Measurements from ENCODE around the gene TARDBP.
"Not testable (repeated sequence)": the region's sequence is repeated elsewhere in the genome, so short reads cannot be mapped to it uniquely, and the experiment has no call there.

Gene TARDBP

DNA sequence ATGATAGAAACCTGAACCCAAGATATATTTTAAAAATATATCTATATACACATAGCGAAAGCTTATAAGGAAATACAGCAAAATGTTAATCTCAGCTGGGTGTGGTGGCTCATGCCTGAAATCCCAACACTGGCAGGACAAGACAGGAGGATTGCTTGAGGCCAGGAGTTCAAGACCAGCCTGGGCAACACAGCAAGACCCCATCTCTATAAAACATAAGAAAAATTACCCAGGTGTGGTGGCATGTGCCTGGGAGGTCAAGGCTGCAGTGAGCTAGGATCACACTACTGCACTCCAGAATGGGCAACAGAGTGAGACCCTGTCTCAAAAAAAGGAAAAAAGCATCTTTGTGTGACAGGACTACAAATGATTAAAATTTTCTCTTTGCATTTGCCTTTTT lies 53.3 kb downstream of the TARDBP start:
- Histone ChIP-seq H3K27ac (ENCODE audit: low read depth, low read length) (no peak overlapping the region), H3K27me3 (ENCODE audit: control insufficient read depth in 5 of 5, insufficient read depth in 4 of 5, low read length in 5 of 5) (no peaks in the 10 kb centered on the region), H3K9ac (ENCODE audit: low read length in 5 of 5) (no peak overlapping the region), H3K36me3 (ENCODE audit: control insufficient read depth in 5 of 5, insufficient read depth in 5 of 5, low read length in 5 of 5) (peaks cover 5 to 62% (median 60%) of the 10 kb centered on the region in 5 donors), H3K4me1 (ENCODE audit: control insufficient read depth in 5 of 5, insufficient read depth in 5 of 5, low read length in 5 of 5) (peaks cover 1 to 8% (median 6%) of the 10 kb centered on the region in 5 donors), H3K9me3 (ENCODE audit: control insufficient read depth in 5 of 5, low read length in 5 of 5) (peaks cover 0 to 5% (median 0%) of the 10 kb centered on the region in 5 donors), H3K4me3 (ENCODE audit: low read depth in 1 of 5, low read length in 5 of 5) (no peak overlapping the region)

DNA sequence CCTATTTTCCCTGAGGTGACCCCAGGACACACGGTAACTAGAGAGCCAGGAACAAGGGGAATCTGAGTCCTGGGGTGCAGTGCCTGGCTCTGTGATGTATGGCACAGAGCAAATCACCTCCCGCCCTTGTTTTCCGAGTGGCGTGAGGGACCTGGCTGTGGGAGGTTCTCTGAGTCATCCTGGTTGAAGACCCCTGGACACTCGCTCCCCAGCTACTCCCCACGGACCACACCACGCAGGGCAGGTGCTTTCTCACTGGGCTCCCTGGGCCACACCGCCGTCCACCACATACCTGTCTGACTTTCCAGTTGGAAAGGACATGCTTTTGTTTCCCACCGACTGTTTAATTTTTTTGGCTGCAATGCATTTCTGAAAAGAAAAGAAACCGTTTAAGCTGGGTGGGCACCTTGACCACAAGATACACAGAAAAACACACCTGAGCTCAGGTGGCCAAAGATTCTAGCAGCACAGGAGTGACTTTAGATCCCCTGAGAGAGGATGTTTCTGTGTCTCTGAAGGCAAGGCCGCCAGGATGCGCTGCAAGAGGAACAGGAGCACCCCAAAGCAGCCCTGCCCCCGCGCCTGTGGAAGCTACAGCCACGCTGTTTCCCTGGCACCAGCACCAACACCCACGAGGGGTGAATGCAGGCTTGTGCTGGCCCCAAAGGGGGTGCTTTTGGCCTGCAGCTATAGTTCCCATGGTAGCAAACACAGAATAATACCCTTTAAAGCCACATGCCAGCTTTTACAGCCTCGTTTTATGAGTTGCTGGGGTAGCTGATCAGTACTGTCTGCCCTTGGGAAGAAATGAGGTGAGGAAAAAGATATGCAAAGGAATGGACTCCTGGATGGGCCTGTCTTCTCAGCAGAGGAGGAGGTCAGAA lies 55.5 kb downstream of the TARDBP start:
- Histone ChIP-seq H3K27ac (ENCODE audit: low read depth, low read length) (no peak overlapping the region), H3K4me3 (ENCODE audit: low read depth in 1 of 5, low read length in 5 of 5) (no peak overlapping the region), H3K9me3 (ENCODE audit: control insufficient read depth in 5 of 5, low read length in 5 of 5) (peaks cover 0 to 5% (median 0%) of the 10 kb centered on the region in 5 donors)

DNA sequence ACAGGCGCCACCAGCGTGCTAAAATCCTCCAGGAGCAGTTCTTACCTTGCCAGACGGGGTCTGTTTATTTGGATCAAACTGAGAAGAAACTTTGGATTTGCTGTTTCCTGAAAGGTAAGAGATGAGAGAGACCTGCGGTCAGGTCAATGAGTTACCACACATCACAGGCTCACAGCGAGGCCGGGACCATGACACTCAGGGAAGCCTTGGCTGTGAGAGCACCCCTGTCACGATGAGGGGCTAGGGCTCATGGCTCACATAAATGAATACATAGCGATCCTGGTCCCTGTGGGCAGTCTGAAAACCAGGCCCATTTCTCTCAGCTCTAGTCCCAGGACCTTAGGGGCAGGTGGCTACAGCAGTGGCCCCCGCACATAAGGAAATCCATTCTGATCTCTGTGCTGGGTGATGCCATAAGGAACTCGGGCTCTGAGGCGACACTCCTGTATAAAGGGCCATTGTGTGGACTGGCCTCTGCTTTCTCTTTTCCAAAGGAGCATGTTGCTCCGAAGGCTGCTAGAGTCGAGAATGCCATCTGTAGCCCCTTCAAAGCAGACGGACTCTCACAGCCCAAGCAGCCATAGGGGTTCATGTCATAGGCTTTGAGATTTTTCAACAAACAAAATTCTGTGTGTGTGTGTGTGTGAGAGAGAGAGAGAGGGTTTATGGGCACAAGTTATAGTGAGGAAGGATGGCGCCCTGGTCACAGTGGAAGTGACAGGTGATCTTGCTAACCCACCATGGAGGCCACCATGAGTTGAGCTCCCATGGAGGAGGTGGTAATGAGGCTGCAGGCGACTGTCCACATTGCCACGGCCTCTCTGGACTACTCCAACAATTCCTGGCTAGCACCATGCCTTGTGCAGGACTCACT lies 56.4 kb downstream of the TARDBP start:
- H3K27ac ChIP-seq (ENCODE audit: low read depth, low read length), result no peak overlapping the region
- H3K27me3 ChIP-seq (ENCODE audit: control insufficient read depth in 5 of 5, insufficient read depth in 4 of 5, low read length in 5 of 5), result no peaks in the 10 kb centered on the region
- H3K9ac ChIP-seq (ENCODE audit: low read length in 5 of 5), result no peak overlapping the region
- H3K36me3 ChIP-seq (ENCODE audit: control insufficient read depth in 5 of 5, insufficient read depth in 5 of 5, low read length in 5 of 5), result peaks cover 9 to 85% (median 80%) of the 10 kb centered on the region in 5 donors
- no peaks in the 10 kb centered on the region for H3K4me1 ChIP-seq (ENCODE audit: control insufficient read depth in 5 of 5, insufficient read depth in 5 of 5, low read length in 5 of 5)
- peaks cover 0 to 5% (median 0%) of the 10 kb centered on the region in 5 donors for H3K9me3 ChIP-seq (ENCODE audit: control insufficient read depth in 5 of 5, low read length in 5 of 5)
- H3K4me3 ChIP-seq (ENCODE audit: low read depth in 1 of 5, low read length in 5 of 5), result no peak overlapping the region

More for the DNA sequence above, 55.5 kb downstream of the TARDBP start:
- no peaks in the 10 kb centered on the region for H3K4me1 ChIP-seq (ENCODE audit: control insufficient read depth in 5 of 5, insufficient read depth in 5 of 5, low read length in 5 of 5)
- H3K9ac ChIP-seq (ENCODE audit: low read length in 5 of 5), result no peak overlapping the region
- H3K27me3 ChIP-seq (ENCODE audit: control insufficient read depth in 5 of 5, insufficient read depth in 4 of 5, low read length in 5 of 5), result no peaks in the 10 kb centered on the region
- H3K36me3 ChIP-seq (ENCODE audit: control insufficient read depth in 5 of 5, insufficient read depth in 5 of 5, low read length in 5 of 5), result peaks cover 9 to 82% (median 80%) of the 10 kb centered on the region in 5 donors

DNA sequence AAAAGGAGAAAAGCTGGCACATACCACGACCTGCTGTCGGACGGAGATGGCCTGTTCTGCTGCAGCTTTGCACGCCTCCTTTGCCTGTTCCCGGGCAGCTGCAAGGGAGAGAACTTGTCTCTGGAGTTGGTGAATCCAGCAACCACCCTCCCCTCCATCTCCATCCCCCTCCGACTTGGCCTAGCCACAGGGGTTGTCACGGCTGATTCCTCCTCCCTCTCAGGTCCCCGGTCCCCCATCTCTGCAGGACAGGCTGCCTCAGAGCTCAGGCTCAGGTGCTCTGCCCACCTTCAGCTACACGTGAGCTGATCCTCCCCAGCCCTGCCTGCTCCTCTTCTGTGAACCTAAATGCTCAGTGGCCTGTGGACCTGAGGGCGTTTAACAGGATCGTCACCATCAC lies 58.4 kb downstream of the TARDBP start:
- H3K4me3 ChIP-seq (ENCODE audit: low read depth in 1 of 5, low read length in 5 of 5), result no peak overlapping the region
- no peak overlapping the region for H3K27ac ChIP-seq (ENCODE audit: low read depth, low read length)
- peak overlapping the region in 1 of 5 donors; percentile 47 for H3K9ac ChIP-seq (ENCODE audit: low read length in 5 of 5)
- H3K4me1 ChIP-seq (ENCODE audit: control insufficient read depth in 5 of 5, insufficient read depth in 5 of 5, low read length in 5 of 5), result no peaks in the 10 kb centered on the region
- H3K27me3 ChIP-seq (ENCODE audit: control insufficient read depth in 5 of 5, insufficient read depth in 4 of 5, low read length in 5 of 5), result no peaks in the 10 kb centered on the region
- peaks cover 10 to 94% (median 86%) of the 10 kb centered on the region in 5 donors for H3K36me3 ChIP-seq (ENCODE audit: control insufficient read depth in 5 of 5, insufficient read depth in 5 of 5, low read length in 5 of 5)
- H3K9me3 ChIP-seq (ENCODE audit: control insufficient read depth in 5 of 5, low read length in 5 of 5), result no peaks in the 10 kb centered on the region

DNA sequence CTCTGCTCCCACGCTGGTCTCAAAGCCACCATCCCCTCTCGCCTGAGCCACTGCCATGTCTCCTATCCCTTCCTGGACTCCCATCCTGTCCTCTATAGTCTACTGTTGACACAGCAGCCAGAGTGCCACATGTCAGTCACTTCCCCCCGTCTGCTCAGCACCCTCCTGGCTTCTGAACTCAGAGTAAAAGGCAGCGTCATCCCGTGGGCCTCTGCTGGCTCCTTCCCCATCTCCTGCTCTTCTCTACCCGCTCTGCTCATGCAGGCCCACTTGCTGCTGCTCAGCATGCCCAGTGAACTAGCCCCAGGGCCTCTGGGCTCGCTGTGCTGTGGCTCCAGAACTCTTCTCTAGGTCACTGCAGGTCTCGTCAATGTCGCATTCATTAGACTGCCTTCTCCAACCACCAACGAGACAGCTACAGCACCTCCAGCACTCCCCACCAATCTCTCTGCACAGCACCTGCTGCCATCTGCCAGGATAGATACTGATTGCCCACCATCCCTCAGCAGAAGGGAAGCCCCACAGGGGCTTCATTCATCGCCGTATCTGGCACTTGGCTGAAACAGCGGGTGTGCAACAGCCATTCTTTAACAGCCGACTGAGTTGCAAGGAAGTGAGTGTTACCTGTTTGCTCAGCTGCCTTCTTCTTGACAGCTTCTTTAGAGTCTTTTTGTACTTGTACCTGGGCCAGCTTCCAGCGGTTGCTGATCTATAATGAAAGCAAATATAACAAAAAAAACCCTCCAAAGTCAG lies 59.2 kb downstream of the TARDBP start:
- Histone ChIP-seq H3K4me1 (ENCODE audit: control insufficient read depth in 5 of 5, insufficient read depth in 5 of 5, low read length in 5 of 5) (no peaks in the 10 kb centered on the region), H3K9ac (ENCODE audit: low read length in 5 of 5) (no peak overlapping the region), H3K27ac (ENCODE audit: low read depth, low read length) (no peak overlapping the region), H3K4me3 (ENCODE audit: low read depth in 1 of 5, low read length in 5 of 5) (no peak overlapping the region), H3K27me3 (ENCODE audit: control insufficient read depth in 5 of 5, insufficient read depth in 4 of 5, low read length in 5 of 5) (no peaks in the 10 kb centered on the region), H3K36me3 (ENCODE audit: control insufficient read depth in 5 of 5, insufficient read depth in 5 of 5, low read length in 5 of 5) (peaks cover 10 to 95% (median 87%) of the 10 kb centered on the region in 5 donors), H3K9me3 (ENCODE audit: control insufficient read depth in 5 of 5, low read length in 5 of 5) (no peaks in the 10 kb centered on the region)

DNA sequence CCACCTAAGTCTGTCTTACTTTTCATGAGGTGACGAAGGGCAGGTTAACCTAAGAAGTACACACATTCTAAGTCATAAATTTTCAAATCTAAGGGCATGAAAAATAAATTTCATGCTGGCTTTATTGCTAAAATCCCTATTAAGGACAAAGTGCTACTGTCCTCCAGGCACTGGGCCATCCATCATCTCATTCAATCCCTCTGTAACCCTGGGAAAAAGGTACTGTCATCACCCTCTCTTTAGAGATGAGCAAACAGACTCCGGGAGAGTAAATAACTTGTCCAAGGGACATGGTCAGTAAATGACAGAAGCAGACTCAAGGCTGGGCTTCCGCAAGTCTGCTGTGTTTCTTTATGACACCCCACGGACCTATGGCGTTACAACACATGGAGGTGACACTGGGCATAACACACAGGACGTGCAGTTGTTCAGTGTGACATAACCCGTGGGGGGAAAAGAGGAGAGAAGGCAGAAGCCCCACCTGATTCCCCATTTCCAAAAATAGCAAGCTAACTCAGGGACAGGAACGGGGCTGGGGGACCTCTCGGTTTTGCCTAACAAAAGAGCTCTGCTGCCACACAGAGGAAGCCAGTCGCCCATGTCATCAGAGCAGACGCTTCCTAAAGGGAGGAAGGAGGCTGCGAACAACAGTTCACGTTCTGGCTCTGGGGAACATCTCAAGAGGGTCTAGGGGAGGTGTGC lies 59.9 kb downstream of the TARDBP start:
- H3K9ac ChIP-seq (ENCODE audit: low read length in 5 of 5), result no peak overlapping the region
- no peak overlapping the region for H3K27ac ChIP-seq (ENCODE audit: low read depth, low read length)
- no peaks in the 10 kb centered on the region for H3K27me3 ChIP-seq (ENCODE audit: control insufficient read depth in 5 of 5, insufficient read depth in 4 of 5, low read length in 5 of 5)
- H3K9me3 ChIP-seq (ENCODE audit: control insufficient read depth in 5 of 5, low read length in 5 of 5), result no peaks in the 10 kb centered on the region
- peaks cover 10 to 98% (median 92%) of the 10 kb centered on the region in 5 donors for H3K36me3 ChIP-seq (ENCODE audit: control insufficient read depth in 5 of 5, insufficient read depth in 5 of 5, low read length in 5 of 5)
- no peaks in the 10 kb centered on the region for H3K4me1 ChIP-seq (ENCODE audit: control insufficient read depth in 5 of 5, insufficient read depth in 5 of 5, low read length in 5 of 5)
- no peak overlapping the region for H3K4me3 ChIP-seq (ENCODE audit: low read depth in 1 of 5, low read length in 5 of 5)

DNA sequence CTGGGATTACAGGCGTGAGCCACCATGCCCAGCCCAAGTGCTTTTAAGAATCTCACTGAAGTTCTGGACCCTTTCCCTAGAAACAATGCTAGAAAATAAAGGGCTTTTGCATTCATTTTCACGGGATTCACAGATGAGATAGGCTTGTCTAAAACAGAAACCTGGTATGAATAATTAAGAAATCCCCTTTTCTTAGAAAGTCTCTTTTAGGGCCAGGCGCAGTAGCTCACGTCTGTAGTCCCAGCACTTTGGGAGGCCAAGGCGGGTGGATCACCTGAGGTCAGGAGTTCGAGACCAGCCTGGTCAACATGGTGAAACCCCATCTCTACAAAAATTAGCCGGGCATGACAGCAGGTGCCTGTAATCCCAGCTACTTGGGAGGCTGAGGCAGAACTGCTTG lies 60.9 kb downstream of the TARDBP start:
- not testable (repeated sequence) for H3K9ac ChIP-seq (ENCODE audit: low read length in 5 of 5); H3K27me3 ChIP-seq (ENCODE audit: control insufficient read depth in 5 of 5, insufficient read depth in 4 of 5, low read length in 5 of 5); H3K27ac ChIP-seq (ENCODE audit: low read depth, low read length); H3K4me1 ChIP-seq (ENCODE audit: control insufficient read depth in 5 of 5, insufficient read depth in 5 of 5, low read length in 5 of 5); H3K4me3 ChIP-seq (ENCODE audit: low read depth in 1 of 5, low read length in 5 of 5); H3K9me3 ChIP-seq (ENCODE audit: control insufficient read depth in 5 of 5, low read length in 5 of 5)
- H3K36me3 ChIP-seq (ENCODE audit: control insufficient read depth in 5 of 5, insufficient read depth in 5 of 5, low read length in 5 of 5), result peaks cover 10 to 96% (median 89%) of the 10 kb centered on the region in 5 donors

Data from subcutaneous abdominal adipose tissue (tissue), 5 donors.